GM21390 (cell line): Measurements from ENCODE around the gene ARF1.
A peak's percentile ranks its signal among the peaks of the same experiment; 100 is the strongest.

Experiments used
- ATAC-seq: cut with Tn5 transposase; IDR thresholded peaks from one replicate; pipeline ENCODE4 v1.9.1; 2021; ENCODE audit not compliant: unreplicated experiment

ARF1 gene

DNA sequence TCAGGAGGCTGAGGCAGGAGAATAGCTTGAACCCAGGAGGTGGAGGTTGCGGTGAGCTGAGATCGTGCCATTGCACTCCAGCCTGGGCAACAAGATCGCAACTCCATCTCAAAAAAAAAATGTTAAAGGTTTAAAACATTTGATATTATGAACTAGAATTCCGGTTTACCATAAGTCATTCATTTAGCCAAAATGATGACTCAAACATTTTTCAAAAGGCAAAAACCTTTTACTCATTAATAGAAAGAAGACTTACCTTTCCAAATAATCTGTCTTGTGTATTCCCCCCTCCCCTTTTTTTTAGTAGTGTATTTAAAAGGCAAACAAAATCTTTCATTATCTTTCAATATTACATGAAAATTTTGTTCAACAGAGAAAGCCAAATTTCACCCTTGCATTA lies 34.8 kb downstream of the ARF1 start:
- no peak for ATAC-seq

DNA sequence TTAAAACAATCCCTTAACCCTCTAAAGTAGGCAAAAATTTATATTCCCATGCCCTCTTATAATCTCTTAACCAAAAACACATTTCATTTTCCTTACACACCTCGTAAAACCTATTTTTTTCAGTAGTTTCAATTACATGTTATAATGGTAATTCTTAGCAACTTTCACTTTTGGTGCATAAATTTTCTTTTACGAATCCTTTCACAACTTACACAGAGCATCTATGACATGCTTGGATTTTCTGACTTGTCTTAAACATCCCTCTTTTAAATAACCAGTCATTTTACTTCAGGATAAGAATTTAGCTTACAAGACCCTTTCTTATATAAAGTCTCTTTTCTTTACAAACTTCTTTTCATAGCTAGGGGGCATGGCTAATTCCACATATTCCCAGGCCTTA lies 35.5 kb downstream of the ARF1 start:
- ATAC-seq: no peak

DNA sequence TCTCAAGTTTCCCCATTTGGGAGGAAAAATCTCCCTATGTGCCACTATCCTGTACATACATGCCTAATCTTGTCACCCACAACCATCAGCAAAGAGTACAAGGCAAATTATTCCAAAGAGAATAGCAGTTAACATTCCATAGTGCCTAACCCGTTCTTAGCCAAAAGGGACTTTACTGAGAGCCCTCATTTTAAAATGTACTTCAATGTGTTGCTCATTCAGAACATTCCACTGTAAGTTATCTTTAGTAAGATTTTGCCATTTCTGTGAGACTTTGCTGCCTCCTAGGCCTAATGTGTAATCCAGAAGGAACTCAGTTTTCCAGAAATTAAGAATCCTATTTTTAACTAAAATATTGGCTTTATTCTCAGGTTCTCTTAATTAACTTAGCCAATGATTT lies 37.8 kb downstream of the ARF1 start:
- ATAC-seq: no peak

DNA sequence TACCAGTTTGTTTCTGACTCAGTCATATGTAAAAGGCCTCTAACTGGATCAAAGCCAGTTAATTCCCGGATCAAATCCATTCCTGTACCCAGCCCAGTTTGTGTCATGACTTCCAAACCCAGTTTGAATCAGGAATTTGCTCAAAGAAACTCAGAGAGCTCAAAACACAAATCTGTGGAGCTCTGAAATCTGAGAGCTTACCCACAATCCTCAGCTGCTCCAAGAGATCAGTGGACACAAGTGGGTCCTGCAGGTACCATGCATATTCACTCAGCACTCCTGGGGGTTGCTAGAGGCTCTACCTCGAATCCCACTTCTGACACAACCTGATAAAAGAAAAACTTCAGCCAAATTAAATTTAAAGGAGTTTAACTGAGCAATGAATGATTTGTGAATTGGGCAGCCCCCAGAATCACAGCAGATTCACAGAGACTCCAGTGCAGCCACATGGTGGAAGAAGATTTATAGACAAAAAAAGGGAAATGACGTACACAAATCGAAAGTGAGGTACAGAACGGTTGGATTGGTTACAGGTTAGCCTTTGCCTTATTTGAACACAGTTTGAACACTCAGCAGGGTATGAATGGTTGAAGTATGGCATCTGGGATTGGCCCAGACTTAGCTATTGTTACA lies 38.5 kb downstream of the ARF1 start:
- ATAC-seq: no peak

DNA sequence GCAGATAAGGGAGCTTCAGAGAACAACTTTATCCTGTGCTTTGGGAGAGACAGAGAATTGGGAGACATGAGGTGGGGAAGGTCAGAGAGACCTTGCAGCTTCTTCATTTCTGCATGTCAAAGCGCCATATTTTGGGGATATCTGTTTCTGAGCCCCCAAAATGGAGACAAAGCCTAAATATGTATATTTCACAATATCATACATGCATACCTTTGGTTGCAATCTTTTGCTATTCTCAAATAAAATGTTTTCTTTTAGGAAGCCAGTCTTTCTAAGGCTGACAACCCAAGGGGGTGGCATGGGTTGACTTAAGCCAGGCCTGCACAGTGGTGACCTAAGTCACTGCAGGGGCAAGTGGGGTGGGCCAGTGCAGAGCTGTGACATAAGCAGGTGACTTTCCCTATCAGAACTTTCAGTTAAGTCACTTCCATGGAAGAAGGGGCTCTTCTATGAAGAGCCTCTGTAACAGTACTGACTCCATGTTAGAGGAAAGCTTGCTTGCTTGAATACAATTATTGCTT lies 40.5 kb downstream of the ARF1 start:
- ATAC-seq: no peak

DNA sequence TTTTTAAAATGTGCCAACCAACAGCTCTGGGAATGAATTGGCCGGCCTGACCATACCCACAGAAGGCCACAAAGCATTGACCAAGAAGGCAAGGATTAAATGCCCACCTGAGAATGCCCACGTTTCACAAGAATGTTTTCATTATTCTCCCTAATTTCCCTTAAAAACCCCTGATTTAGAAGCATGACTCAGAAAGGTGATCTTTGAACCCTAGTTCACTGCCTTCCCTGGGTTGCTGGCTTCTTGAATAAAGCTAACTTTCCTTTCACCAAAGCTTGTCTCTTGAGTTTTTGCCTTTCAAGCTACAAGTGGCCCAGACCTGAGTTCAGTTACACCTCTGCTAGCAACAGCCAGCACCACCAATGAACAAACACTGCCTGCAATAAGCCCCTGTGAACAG lies 41.0 kb downstream of the ARF1 start:
- no peak for ATAC-seq

DNA sequence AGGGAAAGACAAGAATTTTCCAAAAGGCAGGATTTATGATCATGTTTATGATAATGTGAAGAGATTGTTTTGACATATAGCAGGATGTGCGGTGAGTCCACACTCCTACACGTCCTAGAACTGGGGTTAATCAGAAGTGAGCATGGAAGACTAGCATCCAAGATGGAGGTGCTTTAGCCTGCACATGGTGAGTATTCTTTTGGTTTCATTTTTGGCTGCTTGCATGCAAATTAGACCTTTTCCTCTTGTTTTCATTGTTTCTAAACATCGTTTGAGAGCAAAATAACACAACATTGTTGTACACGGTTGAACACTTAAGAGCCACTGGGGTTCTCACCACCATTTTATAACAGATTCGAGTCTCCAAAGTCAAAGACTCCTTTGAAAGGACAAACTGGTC lies 42.7 kb downstream of the ARF1 start:
- no peak for ATAC-seq

DNA sequence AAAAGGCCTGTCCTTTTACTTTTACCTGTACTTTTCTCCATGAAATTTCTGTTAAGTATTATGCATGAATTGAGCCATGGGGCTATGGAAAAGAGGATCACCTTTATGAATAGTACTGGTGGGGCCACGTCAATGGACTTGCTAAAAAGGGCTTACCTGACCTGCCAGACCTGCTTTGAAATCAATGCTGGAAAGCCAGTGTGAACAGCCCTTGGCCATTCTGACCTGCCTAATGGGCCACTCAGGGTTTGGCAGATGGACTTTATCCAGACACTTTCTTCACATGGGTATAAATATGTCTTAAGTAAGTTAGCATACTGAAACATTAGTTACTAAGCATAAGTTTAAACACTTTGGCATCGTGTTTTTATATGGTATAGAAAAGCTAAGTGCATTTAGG lies 49.3 kb downstream of the ARF1 start:
- no peak for ATAC-seq

DNA sequence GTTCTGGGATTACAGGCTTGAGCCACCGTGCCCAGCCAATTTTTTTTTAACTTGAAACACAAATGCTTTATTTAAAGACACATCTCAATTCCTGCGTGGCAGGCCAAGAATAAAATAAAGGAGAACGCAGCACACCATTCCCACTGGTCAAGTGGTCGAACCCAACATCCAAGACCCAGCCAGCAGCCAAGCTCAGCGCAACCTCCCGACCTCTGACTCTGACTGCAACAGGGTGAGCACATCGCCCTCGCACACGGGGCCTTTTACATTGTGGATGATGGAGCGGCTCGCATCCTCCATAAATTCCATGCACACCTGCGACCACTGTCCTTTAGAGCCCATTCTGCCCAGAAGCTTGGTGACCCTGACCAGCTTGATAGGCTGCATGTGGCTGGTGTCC lies 52.1 kb downstream of the ARF1 start:
- no peak for ATAC-seq

DNA sequence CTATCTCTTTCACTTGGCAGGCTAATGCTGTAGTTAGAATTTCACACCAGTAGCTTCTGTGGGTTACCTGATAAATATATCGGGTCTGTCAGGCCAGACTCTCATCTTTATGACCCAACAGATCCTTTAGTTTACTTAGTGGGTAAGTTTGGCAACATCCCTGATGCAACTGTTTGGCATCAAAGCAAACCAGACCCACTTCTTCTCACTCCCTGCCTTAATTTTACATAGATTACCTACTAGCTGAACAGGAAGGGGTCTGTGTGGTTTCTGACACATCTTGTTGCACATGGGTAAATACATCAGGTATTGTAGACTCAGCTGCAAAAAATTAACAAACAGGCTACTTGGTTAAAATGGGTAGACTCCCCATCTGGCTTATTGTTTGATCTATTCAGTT lies 54.4 kb downstream of the ARF1 start:
- ATAC-seq: no peak

DNA sequence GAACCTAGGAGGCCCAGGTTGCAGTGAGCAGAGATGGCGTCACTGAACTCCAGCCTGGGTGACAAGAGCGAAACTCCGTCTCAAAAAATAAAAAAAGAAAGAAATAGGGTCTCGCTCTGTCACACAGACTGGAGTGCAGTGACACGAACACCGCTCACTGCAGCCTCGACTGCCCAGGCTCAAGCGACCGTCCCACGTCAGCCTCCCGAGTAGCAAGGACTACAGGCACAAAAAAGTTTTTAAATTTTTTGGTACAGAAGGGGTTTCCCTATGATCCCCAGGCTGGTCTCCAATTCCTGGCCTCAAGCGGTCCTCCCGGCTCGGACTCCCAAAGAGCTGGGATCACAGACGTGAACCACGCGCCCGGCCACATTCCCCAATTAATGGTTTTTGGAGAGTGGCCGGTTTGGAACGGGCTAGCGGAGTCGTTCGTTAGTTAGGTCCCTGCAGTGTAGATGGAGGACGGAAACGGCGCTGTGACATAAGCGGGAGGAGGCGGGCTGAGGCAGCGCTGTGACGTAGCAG lies 57.0 kb downstream of the ARF1 start:
- ATAC-seq: no peak

DNA sequence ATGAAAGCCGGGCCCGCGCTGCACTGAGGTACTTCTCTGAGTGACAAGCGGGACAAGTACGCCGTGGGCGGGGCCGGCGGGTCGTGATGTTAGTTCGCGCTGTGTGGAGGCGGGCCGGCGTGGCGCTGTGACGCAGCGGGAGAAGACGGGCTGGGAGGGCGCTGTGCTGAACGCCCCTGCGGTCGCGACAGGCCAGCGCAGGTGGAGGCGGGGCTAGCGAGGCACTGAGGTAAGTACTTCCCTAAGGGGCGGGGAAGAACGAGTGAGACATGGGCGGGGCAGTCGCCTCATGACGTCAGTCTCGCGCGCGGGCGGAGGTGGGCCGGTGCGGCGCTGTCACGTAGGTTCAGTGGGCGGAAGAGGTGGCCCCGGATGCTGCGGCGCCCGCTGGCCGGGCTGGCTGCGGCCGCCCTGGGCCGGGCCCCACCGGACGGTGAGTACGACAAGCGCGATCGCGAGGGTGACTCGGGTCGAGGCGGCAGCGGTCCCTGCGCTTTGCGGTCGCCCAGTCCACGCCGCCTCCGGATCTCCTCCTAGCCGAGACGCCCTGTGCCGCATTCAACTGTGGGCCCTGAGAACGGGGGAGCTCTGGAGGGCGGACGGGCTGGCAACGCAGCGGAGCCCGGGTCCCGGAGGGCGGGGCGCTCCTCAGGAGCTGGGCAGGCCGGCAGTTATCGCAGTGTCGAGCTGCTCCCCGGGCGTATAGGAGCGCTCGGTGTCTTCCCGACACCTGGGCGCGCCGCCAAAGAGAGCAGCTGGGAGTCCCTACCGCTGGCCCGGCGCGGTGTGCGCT lies 57.6 kb downstream of the ARF1 start, which contains the start of gene GUK1:
Gene GUK1, plus strand, starts transcription at position 349 of the 793 bp plus-strand sequence. Its CDS starts 24 bp downstream, at position 373.
- ATAC-seq: peak; percentile 92

DNA sequence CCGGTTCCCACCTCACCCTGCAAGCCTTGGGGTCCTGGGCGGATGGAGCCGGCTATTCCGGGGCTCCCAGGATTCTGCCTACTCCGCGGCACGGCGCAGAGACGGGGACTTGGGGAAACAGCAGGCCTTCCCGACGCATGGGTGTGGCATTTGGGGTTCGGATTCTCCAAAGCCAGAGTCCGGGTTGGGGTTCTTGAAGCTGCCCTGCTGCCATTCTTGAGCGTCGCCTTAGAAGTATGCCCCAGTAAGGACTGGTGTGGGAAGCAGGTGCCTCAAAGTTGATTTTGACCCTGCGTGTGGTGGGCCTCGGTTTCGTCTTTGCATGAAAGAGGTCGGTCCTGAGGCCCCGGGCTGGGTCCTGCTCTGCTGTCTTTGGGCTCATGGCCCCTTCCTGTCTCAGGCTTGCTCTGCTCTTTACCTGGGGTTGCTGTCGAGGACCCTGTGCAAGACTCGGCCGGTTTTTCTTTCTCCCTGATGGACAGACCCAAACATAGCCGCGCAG lies 58.3 kb downstream of the ARF1 start:
- no peak for ATAC-seq

DNA sequence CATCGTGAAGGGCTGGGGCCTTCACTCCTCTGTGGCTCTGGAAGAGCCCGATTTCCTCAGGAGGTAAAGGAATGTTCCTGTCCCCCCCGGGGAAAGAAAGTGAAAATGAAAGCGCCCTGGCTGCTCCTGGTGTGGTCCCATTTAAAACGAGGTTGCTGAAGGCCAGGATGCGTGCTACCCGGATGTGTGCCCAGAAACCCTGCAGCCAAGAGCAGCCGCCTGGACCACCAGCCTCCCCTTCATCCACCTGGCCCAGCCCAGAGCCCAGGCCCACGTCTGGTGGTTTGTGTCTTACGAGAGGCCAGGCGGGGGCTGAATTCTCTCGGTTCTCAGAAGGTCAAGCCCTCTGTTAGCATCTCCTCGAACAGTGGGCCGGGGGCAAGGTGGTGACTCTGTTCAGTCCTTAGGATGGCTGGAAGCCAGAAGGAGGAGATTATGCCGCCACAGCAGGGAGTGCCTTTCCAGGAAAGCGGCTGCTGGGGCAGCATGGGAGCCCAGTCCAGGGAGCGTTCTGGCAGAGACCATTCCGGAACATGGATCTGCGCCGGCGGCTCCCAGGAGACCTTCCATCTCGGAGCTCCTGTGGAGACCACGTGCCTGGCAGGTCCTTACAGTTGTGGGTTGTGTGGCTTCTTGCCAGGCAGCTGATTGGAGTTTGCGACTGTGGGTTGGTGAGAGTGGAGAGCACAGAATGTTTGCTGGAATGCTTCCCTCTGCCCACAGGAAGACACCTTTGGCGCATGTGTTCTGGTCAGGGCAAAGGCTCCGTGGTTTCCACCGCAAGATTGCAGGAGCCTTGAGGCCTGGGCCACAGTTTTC lies 58.9 kb downstream of the ARF1 start:
- no peak for ATAC-seq

DNA sequence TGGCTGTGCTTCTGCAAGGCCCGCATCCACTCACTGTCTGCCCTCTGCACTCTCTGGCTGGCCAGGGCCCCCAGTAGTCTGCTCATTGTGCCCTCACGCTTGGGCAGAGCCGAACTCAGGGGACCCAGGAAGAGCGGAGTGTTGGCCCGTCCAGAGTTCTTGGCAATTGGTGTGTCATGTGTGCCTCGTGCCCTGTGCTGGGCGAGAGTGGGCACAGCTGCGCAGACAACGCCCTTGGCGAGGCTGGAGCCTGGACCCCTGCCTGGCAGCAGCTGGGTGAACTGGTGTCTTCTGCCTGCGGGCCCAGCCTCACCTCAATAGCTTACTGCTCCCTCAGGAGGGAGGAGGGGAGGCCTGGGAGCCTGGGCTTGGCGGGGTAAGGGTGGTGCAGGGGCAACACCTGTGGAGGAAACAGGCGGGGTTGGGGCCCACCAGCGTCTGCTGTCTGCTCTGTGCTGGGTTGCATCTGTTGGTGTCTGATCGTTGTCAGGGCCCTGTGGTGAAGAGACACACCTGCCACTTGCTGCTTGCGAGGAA lies 59.7 kb downstream of the ARF1 start:
- no peak for ATAC-seq

DNA sequence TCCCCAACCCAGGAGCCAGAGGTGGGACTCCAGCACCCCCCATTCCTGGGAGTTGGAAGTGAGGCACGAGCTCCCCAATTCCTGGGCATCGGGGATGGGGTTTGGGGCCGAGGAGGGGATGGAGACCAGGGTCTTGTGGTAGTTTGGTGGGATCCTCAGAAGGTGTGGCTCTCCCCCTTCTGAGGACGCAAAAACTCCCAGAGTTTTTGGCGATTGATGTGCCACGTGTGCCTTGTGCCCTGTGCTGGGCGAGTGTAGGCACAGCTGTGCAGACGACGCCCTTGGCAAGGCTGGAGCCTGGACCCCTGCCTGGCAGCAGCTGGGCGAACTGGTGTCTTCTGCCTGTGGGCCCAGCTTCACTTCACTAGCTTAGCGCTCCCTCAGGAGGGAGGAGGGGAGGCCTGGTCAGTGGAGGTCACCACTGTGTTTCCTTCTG lies 60.2 kb downstream of the ARF1 start:
- no peak for ATAC-seq

DNA sequence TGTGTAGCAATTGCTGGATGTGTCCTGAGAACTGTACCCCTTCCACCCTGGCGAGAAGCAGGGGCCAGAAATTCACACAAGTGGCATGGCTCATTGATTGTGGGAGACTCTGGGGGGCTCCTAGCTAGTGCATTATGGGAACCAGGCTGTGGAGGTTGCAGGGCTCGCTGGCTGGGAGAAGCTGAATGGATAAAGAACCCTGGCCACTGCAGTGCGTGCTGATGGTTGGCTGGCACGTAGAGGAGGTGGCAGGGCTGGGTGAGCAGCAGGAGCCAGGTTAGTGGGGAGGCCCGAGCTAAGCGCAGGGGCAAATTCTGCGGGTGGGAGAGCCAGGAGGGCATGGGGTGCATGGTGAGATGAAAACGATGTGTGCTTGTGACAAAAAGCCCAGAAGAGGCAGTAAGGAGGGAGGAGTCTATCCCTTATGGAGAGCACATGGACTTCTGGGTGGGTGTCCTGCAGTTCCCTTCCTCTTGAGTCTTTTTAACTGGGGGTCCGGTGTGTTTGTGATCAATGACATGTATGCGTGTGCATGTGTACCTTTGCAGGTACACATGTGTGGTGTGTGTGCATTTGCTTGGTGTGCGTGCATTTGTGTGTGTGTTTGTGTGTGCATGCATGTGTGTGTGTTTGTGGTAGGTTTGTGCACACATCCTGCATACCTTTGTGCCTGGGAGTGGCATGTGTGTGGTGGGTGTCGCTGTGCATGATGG lies 61.1 kb downstream of the ARF1 start:
- ATAC-seq: no peak

DNA sequence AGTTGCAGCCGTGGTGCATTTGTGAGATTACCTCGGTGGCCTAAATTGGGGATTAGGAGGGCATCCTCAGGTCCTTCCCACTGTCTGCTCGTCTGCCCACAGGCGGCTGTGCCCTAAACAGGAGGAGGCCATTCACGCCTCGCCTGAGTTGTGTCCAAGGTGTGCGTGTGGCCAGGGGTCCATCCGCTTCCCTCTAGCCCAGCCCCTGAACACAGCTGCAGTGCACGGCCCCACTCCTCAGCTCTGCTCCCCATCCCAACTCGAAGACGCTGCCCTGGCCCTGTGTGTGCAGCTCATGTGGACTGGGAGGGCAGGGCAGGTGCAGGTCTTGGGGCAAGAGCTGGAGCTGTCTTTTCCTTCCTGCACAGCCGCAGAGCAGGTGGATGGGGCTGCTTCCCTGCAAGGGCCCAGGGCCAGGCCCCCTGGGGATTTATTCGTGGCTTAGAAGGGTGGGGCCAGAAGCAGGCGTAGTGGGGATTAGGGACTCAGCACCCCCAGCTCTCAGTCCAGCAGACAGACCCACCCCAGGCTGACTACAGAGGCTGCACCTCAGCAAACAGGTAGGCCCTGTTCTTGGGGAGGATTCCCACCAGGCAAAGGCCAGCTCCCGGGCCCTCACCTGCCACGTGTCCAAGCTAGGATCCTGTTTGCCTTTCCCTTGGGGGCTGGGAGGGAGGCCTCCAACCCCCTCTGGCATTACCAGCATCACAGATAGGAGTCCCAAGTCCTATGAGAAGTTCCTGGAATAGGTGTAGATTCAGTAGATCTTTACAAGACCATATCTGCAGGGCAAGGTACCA lies 61.9 kb downstream of the ARF1 start:
- no peak for ATAC-seq

DNA sequence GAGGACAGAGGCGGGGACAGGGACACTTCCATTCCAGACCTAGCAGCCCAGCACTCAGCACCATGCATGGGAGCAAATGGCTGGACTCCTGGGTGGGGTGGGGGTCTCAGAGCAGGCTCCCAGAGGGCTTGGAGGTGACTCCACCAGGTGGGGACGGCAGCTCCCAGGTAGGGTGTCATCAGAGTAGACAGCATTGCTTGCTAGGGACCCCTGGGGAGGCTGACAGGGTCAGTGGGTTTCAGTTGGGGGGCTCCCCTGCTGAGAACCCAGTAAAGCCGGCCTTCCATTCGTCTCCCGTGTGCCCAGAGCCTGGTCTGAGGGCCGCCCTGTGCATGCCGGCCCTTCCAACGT lies 62.5 kb downstream of the ARF1 start:
- ATAC-seq: no peak
